GM10847 (cell line): ENCODE measurements around the gene TTLL13.

Experiments used
- POLR2A ChIP-seq: IDR thresholded peaks from 2 replicates; pipeline ENCODE4 v1.6.1; 2011; ENCODE audit not compliant: insufficient read length; ENCODE audit errors: extremely low read depth

The TTLL13 gene

DNA sequence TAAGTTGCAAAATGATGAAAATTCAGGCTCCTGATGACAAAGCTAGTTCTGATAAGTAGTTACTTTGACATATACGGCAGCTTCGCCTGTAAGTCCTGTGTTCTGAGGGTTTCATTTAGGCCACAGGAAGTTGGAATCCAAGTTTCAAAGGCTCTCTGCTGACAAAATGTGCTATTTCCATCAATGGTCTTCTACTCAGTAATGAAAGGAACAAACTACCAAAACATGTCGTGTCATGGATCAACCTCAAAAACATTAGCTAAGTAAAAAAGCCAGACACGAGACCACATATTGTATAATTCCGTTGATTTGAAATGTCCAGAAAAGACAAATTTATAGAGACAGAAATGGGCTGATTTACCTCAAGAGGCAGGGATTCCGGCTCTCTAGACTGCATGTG is 38.6 kb downstream of the TTLL13 start:
- no peak for TF ChIP-seq POLR2A

DNA sequence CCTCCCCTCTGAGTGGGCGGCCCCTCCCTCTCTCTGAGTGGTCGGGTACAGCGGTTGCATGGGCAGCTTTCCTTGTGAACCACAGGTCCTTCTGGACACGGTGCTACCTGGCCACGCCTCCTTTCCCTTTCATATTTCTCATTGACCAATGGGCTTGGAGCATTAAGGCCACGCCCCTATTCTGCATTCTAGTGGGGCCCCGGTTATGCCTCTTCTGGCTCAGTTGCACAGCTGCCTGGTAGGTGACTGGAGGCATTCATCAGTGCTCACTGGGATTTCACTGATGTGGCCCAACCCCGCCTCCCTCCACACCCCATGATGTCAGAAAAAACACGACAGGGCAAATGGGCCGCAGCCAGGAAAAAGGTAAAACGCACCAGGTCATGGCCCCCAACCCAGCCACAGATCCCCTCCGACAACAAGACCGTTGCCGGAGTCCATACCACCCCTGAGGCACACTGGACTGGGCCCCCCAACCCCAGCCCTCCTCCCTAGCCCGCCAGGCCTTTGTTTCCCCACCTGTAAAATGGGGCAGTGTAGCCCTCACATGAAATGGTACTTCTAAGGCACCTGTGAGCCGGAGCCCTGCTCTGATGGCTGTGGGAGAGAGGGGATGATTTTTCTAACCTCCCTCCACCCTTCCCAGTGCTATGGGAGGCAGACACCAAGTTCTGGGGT is 42.5 kb downstream of the TTLL13 start:
- TF ChIP-seq POLR2A = no peak

DNA sequence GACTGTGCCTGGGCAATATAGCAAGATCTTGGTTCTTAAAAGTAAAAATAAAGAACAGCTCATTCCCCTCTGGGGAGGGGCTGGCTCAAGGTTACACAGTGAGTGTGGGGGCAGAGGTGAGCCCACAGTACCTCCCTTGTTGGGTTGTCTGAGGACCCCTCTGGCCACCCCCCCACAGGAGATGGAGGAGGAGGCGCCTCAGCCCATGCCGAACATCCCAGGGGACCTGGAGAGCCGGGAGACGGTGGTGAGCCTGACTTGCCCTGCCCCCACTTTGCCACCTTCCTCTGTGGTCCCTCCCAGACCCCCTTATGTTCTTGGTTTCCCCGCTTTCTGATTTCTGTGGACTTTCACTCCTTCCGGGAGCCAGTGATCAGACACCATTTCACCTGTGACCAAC is 44.8 kb downstream of the TTLL13 start:
- TF ChIP-seq POLR2A = no peak

DNA sequence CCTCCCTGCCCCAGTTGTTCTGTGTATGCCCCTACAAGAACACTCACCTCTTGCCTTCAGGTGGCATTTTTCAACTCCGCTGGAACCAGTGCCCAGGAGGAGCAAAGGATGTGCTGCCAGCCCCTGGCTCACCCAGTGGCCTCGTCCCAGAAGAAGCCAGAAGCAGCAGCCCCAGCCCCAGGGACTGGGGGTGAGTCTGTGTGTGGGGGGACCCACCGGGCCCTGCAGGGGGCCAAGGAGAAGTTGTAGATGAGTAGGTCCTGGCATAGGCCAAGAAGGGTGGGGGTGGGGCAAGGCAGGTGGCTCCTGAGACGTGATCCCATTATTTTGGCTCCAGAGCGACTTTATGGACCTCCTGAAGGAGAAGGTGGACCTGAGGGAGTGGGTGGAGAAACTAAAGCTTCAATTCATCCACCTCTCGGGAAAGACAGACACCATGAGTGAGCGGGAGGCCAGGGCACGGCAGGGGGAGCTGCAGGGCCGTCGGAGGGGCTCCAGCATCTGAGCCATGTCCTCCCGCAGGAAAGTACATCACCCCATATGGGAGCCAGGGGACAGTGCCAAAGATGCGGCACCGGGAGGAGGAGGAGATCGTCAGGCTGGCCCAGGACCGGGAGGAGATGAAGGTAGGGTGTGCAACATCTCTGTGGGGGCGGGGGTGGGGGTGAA is 45.4 kb downstream of the TTLL13 start:
- no peak for TF ChIP-seq POLR2A

DNA sequence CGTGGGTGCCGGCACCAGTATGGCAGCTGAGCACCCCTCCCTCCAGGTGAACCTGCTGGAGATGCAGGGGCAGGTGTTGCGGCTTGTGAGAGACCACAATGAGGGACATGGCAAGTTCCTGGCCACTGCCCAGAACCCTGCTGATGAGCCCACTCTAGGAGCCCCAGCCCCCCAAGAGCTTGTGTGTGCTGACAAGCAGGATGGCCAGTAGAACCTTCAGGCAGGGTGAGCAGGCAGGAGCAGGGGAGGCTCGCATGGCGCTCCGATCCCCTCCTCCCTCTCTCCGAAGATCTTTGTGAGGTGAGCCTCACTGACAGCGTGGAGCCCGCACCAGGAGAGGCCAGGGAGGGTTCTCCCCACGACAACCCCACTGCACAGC is 45.9 kb downstream of the TTLL13 start:
- TF ChIP-seq POLR2A = no peak

DNA sequence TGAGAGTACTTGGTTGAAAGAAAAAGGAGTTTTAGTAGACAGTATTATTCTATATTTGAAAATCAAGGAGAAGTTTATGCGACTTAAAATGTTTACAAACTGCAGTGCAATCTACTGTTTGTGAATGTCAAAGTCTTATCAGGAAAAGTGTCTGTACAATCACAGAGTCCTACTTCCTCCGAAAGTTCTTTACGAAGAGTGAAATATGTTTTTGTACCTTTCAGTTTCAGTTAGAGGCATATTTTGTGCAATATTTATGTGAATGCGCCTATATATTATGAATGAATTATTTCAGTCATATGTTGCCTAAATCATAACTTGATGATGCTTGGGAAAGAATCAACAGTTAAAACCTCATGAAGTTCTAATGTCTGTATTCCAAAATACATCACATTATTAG is 47.7 kb downstream of the TTLL13 start:
- no peak for TF ChIP-seq POLR2A

DNA sequence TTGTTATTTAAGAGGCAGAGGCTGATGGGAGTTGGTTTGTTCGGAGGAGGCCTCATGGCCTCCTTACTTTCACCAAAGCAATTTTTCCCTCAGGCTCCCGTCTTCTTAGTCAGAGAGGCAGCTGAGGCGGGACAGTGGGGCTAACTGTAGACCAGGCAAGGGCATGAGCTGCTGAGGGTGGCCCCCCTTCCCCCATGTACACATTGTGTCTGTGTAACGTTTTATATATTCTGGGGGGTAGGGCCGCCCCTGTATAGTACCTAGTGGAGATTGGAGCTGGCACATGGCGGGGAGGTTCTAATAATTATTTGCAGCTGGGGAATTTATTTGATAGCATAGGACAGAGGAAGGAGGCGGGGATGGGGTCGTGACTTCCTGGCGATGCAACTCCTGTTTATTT is 51.2 kb downstream of the TTLL13 start:
- TF ChIP-seq POLR2A = no peak

DNA sequence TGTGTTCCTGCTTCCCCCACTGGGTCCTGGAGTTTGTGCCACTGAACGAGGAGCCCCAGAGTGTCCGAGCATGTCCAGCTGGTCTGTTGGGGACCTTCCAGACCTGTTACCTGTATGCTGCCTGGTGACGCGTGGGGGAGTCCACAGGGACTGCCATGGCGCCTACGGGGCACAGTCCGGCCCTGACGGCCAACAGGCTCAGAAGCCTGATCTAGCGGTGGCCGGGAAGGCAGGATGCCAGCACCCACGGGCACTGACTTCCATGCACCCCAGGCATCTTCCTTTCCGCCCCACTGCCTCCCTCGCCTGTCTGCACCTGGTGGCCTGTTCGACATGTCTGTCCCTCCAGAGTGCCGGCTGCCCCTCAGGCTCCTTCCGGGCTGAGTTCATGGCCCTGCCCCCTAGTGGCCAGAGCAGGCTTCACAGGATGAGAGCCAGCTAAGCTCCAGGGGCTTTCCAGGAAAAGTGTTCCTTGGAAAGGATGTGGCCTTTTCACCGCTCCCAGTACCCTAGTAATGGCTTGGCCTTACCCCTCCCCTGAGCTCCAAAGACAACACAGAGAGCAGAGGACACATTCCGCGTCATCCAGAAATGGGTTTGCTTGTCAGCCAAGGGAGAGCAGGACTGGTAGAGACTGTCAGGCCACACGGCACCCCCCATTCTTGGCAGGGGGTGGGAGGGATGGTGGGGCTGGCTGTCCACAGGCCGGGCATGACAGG is 51.8 kb downstream of the TTLL13 start:
- no peak for TF ChIP-seq POLR2A

DNA sequence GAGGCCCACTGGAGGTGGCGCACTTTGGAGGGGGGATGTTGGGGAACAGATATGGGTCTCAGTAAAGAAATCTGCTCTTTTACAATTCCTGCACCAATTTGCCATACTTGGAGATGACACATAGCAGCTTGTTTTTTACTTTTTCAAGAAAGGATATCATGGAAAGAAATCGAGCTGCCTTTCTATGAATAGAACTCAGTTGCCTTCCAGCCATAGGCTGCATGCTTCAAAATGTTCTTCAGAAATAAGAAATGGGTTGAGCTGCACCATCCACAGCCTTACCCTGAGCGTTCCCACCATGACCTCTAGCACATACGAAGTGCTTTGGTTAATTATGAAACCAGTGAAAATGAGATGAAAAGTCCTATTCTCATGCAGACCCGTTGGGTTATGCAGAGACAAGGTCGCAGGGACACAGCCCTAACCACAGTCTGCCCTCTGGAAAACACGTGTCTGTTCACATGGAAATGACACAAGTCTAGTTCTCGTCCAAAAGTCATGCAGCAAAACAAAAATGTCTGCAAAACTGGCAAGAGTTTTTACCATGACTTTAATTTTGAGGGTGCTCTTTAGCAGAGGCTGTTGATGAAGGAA is 52.4 kb downstream of the TTLL13 start:
- TF ChIP-seq POLR2A = no peak

DNA sequence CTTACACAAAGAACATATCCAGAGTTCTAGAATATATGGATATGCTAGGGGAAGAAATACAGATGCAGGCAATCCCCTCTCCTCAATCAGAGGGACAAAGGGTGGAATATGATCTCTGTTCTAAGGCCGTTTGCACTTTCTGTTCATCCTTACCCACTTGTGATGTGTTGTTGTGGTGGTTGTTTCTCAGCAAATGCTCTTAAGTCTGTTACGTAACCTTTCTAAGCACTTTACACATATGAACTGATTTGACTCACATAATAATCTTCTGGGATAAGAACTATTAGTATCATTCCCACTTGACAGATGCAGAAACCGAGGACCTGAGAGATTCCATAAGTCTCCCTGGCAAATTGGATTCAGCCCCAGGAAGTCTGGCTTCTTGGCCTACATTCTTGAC is 56.6 kb downstream of the TTLL13 start:
- no peak for TF ChIP-seq POLR2A

DNA sequence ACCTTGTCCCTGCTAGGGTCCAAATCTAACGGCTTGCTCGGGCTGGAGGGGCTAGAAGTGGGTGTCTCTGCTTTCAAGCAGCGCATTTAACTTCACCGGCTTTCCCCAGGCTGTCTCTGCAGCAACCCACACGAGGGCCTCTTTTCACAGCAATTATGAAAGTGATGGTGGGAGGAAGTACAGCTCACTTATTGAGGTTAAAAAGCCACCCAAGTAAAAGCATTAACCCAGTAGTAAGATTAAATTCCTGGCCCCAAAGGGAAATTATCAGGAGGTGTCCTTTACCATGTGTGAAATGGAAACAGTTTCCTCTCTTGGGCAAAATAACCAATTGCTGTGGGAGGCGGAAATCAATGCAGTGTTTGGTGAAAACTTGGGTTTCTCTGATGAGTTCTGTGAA is 57.2 kb downstream of the TTLL13 start:
- no peak for TF ChIP-seq POLR2A

DNA sequence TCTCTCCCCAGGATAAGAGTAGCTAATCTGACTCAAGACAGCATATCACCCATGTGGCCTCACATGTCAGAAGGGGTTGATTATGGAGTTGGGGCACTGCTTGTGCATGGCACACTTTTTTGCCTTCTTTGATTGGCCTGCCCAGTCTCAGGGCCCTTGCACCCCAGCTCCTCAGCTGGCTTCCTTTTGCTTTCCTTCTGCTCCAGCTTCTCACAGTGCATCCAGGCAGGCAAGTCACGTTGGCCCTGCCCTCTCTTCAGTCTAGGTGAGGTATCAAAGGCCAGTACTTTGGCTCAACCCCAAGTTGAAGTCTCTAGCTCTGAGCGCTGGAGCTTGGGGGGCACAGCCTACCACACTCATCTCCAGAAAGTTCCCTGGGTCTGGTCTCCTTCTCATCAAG is 58.3 kb downstream of the TTLL13 start:
- TF ChIP-seq POLR2A = no peak

DNA sequence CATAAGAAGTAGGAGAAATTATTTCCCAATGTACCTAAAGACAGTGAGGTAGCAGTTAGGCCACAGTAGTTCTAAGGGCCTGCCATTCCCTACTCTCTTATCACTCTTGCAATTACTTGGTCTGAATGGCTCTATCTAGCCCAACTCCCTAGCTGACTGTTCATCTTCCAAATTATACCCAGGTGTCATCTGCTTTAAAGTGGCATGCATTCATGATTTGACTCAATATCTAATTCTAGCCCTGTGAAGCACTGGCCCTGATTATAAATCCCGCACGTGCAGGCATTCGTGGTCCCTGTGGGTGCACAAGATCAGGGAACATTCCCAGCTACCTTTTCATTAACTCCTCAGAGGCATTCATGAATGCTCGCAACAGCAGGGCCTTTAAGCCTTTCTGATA is 59.7 kb downstream of the TTLL13 start:
- TF ChIP-seq POLR2A = no peak
